ENCODE data around the gene TACR2. TPM values are rescaled to one million over a fixed set of nuclear protein-coding genes. Genes with fewer than 3 reads are reported as not detected.

Gene TACR2
- total RNA-seq = not detected

GRCh38 chr10:69416695-69417094 lies at the start of gene TACR2:
TSS of gene TACR2 (minus strand) at chr10:69416918. CDS start at chr10:69416323, 595 bp downstream.
- ChIA-PET CTCF (no interaction called here), POLR2A (no interaction called here)

GRCh38 chr10:69466158-69466490 lies 49.4 kb upstream of the TACR2 start:
- ChIA-PET POLR2A (no interaction called here), CTCF (interaction anchor here (0.8 kb wide), 1 partner anchor 11 kb away, joined by 4 read pairs; no protein-coding TSS in a partner anchor)

DNA sequence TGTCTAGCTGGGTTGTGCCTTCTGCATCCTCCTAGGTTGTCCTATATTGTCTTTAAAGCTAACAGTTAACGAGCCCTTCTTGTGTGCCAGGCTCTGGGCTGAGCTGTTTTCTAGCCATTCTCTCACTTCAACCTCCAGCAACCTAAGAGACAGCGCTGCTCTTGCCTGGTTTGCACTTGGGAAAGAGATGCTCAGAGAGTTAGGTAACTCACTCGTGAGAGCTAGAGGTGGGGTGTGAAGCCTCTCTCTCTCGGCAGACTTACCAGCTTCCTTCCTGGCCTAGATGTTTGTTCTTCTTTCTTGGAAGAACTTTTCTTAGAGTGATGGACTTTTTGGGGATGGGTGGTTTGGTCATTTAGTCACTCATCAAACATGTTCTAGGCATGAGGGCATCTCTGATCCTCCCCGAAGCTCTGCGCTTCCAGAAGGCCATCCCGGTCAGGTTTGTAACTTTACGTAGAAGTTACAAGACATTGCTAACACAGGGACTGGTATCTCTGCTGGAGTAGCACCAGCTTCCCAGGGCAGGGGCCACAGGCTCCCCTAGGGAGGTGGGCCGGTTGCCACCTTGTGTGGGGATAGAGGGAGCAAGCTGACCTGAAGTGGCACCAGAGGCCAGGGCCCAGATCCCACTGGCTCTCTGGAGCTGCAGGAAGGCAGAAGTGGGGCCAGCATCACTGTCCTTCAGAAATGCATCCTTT lies 48.9 kb upstream of the TACR2 start:
- POLR2A ChIA-PET = no interaction called here
- CTCF ChIA-PET = interaction anchor here (0.8 to 1.0 kb wide), 3 partner anchors 9 to 102 kb away, joined by 3 to 4 read pairs (median 3); no protein-coding TSS in a partner anchor

- ChIA-PET CTCF (interaction anchor here (0.9 to 1.0 kb wide), 2 partner anchors 8 to 103 kb away, joined by 3 read pairs; no protein-coding TSS in a partner anchor), POLR2A (no interaction called here)
Observed at GRCh38 chr10:69464801-69465401, 48.2 kb upstream of the TACR2 start.

GRCh38 chr10:69464401-69464800 lies 47.7 kb upstream of the TACR2 start:
- ChIA-PET CTCF (interaction anchor here (0.9 to 1.0 kb wide), 2 partner anchors 8 to 103 kb away, joined by 3 read pairs; no protein-coding TSS in a partner anchor), POLR2A (no interaction called here)

GRCh38 chr10:69463886-69464285 lies 47.2 kb upstream of the TACR2 start:
- CTCF ChIA-PET = no interaction called here

GRCh38 chr10:69461243-69462025 lies 44.7 kb upstream of the TACR2 start:
- CTCF ChIA-PET = interaction anchor here (0.6 kb wide), 1 partner anchor 73 kb away, joined by 3 read pairs; no protein-coding TSS in a partner anchor
- POLR2A ChIA-PET = no interaction called here

More at GRCh38 chr10:69463886-69464285, 47.2 kb upstream of the TACR2 start:
- POLR2A ChIA-PET = interaction anchor here (0.7 kb wide), 1 partner anchor 121 kb away, joined by 3 read pairs; no protein-coding TSS in a partner anchor

- CTCF ChIA-PET = no interaction called here
- POLR2A ChIA-PET = interaction anchor here (0.6 kb wide), 1 partner anchor 18 kb away, joined by 5 read pairs; no protein-coding TSS in a partner anchor
Observed at GRCh38 chr10:69460576-69461242, 44.0 kb upstream of the TACR2 start.

DNA sequence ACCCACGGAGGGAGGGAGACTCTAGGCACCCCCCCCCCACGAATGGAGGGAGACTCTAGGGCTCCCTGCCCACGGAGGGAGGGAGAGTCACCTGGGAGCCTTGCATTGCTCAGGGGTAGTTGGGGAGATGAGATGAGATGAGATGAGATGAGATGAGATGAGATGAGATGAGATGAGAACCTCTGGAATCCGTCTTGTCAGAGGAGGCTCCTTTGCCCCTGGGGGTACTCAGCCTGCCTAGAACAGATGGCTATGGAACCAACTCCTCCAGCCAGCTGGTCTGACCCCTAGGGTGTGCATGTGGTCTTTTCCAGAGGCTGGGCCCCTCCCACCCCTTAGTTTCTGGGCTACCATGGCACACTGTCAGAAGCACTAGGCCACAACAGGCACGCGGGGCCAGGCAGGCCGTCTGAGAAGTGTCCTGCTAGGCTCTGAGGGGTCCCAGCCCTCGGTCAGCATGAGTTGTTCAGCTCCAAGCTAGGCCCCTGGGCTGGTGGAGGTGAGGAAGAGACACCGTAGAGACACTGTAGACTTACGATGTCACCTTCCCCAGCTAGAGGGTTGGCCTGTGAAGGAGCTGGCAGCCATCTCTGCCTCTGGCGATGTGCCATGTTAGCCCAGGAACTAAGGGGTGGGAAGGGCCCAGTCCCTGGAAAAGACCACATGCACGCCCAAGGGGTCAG lies 43.3 kb upstream of the TACR2 start:
- ChIA-PET POLR2A (interaction anchor here (0.6 kb wide), 1 partner anchor 17 kb away, joined by 5 read pairs; no protein-coding TSS in a partner anchor), CTCF (no interaction called here)

DNA sequence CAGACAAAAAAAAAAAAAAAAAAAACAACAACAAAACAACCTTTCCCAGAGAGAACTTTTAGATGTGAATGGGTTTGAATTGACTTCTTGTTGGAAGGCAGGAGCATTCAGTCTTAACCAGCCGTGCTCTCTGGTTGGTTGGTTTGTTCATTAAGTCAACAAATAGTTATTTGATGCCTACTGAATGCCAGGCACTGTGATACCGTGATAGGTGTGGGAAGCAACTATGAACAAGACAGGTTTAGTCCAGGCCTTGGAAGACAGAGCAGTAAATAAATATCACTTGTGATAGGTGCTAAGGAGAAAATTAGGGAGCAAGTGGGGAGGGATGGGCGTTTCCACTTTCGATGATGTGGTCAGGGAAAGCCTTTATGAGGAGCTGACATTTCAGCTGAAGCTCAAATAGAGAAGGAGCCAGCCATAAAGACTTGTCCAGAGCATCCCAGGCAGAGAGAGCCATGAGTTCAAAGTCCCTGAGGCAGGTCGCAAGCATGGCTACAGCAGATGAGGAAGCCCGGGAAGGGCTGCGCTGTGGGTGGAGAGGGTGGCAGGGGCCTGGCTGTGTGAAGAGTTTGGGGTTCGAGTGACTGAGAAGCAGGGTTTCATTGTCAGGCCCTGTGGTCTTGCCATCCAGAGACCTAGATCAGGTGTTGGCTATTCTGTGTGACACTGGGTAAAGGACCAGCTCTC lies 42.5 kb upstream of the TACR2 start:
- POLR2A ChIA-PET = no interaction called here
- CTCF ChIA-PET = no interaction called here

GRCh38 chr10:69458430-69459100 lies 41.8 kb upstream of the TACR2 start:
- ChIA-PET CTCF (no interaction called here), POLR2A (no interaction called here)

DNA sequence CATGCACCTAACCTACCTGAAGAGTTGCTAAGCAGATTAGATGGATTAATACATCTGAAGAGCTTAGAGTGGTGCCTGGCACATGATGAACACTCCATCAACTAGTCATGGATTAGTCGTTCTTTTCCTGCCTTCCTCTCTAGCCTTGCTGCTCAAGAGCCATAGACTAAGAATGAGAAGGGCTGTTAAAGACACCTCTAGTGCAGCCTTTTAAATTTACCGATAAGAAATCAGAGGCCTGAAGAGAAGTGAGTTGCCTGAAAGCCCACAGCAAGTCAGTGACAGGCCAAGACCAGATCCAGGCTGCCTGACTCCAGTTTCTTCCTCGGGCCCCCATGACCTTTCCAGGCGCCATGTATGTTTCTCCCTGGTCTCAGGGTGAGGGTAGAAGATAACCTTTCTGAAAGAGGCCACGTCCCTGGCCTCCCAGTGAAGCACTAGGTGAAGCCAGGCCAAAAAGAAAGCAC lies 41.1 kb upstream of the TACR2 start:
- ChIA-PET CTCF (no interaction called here), POLR2A (no interaction called here)

DNA sequence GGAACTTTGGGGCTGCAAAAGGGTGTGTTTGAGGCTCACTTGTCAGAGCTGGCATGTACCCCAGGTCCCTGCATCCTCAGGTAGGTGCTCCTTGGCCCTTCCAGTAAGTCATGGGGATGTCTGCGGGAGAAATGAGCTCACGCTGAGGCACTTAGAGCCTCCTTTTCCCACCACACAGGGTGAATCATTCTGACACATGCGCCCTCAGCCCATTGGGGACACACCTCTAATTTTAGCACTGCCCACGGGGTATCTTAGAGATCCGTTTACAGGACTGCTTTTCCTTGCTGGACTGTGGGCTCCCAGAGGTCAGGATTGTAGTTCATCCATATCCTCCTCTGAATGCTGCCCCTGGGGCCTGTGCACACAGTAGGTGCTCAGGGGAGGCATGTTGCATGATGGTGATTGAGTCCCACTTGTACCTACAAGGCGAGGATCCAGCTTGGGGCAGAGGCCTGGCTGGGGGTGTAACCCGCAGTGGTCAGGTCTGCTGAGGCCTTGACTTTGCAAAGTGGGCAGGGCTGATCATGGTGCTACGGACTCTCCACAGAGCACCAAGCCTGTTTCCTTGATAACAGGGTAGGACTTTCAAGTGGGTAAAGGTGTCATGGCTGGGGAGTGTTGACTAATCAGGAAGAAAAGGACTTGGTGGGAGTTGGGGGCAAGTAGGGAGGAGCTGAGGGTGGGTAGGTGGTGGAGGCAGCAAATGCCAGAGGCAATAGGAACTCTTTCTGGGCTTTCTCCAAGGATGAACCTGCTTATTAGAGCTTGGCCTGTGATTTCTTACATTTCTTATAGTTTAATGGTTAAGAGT lies 40.4 kb upstream of the TACR2 start:
- CTCF ChIA-PET = interaction anchor here (1.3 kb wide), 1 partner anchor 8 kb away, joined by 3 read pairs; no protein-coding TSS in a partner anchor
- POLR2A ChIA-PET = no interaction called here

DNA sequence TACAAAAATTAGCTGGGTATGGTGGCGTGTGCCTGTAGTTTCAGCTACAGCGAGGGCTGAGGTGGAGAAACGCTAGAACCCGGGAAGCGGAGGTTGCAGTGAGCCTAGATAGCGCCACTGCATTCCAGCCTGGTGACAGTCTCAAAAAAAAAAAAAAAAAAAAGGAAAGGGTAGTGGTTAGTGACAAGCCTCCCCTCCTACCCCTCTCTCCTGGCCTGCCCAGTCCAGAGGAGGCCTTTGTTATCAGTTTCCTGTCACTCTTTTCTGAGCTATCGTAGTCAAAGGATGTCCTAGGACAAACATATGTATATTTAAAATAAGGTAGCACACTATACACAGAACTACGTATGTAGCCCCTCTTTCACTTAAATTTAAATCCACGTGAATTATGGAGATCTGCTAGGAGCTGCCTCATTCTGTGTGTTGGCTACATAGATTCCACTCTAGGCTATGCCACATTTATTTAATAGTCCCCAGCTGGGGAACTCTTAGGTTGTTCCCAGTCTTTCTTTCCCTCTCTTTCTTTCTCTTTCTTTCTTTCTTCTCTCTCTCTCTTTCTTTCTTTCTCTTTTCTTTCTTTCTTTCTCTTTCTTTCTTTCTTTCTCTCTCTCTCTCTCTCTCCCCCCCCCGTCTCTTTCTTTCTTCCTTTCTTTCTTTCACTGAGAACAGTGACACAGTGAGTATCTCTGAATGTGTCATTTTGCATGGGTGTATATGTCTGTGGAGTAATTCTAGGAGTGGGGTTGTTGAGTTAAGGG lies 38.5 kb upstream of the TACR2 start:
- CTCF ChIA-PET = interaction anchor here (0.7 to 1.0 kb wide), 2 partner anchors 11 to 27 kb away, joined by 3 to 4 read pairs; no protein-coding TSS in a partner anchor
- POLR2A ChIA-PET = no interaction called here

GRCh38 chr10:69453795-69454194 lies 37.1 kb upstream of the TACR2 start:
- CTCF ChIA-PET = no interaction called here

DNA sequence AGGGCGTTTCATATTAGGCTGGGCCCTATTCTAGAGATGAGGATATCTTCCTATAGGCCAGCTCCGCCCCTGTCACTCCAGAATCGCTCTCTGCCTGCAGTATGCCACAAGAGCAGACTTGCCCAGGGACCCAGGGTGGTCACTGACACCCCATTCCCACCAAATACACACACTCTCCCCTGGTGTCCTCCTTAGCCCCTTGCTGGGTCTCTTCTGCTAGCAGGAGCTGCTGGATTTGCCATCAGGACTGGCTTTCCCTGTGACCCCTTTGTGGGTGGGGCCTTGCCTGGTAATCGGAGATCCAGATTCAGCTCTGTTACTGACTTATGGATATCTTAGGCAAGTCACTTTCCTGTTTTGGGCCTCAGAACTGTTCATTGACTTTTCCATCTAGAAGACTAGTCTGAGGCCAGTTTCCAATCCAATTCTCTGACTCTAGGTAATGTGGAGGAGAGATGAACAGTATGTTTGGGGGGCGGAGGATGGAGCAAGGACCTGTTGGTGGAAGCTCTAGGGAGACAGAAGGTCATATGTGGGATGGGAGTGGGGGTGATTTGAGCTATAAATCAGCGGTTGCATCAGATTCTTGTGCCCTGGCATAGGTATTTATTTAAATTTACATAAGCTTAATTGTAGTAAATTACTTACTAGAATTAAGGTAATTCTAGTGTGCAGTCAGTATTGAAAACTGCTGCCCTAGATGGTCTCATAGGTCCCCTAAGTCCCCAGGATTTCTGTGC lies 36.1 kb upstream of the TACR2 start:
- CTCF ChIA-PET = interaction anchor here (1.1 kb wide), 1 partner anchor 32 kb away, joined by 4 read pairs; no protein-coding TSS in a partner anchor
- POLR2A ChIA-PET = no interaction called here

More at GRCh38 chr10:69453795-69454194, 37.1 kb upstream of the TACR2 start:
- POLR2A ChIA-PET = no interaction called here
